Epidermal melanocyte (primary cell): Measurements from ENCODE around the gene TSPAN18.
A peak's percentile ranks its signal among the peaks of the same experiment; 100 is the strongest.

Source experiments
- DNase-seq: peaks from one replicate; pipeline ENCODE4 v3.0.0; 2011; ENCODE audit warnings: low spot score; ENCODE audit not compliant: insufficient read length

Gene TSPAN18

GRCh38 chr11:44886790-44887140, 160.0 kb downstream of the TSPAN18 start:
- DNase-seq = no peak

DNA sequence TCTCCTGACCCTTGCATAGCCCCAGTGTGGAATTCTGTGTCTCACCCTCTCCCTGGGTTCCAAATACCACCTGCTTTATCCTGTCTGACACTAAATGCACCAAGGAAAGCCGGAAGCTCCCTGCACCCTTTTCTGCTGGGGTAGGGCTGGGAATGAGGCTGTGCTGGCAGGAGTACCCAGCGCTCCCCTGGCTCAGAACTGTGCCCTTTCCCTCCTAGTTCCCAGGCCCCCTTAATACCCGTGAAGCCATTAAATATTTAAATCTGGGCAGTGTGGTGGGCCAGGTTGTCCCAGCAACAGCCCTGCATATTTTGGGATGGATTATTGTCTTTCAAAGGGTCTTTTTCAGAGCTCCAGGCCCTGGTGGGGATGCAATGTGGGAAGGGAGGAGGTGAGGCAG, 160.9 kb downstream of the TSPAN18 start:
- no peak for DNase-seq

- DNase-seq = no peak
These were observed 162.5 kb downstream of the TSPAN18 start for GRCh38 chr11:44889266-44889665.

DNA sequence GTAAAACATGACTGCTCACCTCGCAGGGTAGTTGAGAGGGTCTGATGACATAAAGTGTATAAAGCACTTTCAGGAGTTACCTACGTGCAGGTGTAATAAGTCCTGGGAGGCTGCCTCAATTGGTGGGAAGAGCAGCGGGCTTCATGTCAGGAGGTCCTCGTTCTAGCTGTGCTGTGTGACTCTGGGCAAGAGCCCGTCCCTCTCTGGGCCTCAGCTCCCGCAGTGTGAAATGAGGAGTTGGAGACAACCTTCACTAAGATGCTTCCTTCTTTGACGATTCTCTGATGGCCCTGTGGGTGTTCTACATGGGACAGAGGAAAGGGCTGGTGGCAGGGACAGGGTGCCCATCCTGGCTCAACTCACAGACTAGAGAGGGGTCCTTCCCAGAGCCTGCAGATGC, 166.1 kb downstream of the TSPAN18 start:
- no peak for DNase-seq

DNA sequence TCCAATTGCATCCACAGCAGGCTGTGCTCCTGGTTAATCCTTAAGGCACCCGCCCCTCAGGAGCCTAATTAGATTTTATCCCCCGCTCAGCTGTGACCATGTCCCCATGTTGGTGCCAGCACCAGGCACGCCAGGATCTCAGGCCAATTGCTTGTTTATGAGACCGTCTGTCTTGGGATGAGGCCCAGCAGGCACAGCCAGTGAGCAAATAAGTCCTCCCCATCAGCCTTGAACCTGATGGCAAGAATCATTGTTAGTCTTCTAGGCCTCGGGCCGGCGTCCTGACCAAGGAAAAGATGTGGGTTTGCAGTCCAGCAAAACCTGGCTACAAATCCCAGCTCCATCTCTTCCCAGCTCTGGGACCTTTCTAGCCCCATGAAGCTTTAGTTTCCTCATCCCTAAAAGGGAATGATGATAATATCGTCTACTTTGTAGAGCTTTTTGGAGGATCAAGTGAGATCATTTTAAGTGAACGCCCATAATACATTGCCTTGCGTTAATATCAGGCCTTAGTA, 166.6 kb downstream of the TSPAN18 start:
- no peak for DNase-seq

DNA sequence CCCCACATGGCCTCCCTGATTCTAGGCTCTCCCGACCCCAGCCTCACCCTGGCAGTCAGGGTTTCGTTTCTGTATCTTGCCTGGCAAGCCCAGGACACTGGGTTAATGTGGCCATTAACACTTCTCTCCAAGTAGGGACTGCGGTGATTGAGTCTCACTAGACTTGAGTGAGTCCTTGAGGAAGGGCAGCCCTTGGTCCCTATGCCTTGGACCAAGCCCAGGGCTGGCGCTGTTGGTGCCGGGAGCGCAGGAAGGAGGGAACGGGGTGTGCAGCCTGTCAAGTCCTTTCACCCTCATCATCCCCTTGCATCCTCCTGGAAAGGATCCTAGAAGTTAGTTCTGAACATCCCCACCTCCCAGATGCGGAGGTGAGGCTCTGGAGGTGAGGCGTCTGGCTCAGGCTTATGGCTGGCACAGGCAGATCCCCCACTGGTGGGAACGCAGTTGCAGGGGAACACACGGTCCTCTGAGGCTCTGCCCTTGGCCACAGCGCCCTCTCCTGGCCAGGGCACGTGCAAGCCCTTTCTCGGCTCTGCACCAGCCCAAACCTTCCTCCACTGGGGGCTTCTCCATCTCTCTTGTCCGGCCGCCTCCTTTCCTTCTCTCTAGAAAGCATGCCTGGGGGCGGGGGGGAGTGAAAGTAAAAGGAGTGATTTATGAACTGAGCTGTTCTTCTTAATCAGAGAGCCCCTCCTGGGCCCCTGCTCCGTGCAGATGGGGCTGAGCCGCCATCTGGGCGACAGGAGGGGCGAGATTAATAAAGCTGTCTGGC, 167.3 kb downstream of the TSPAN18 start:
- DNase-seq = no peak

DNA sequence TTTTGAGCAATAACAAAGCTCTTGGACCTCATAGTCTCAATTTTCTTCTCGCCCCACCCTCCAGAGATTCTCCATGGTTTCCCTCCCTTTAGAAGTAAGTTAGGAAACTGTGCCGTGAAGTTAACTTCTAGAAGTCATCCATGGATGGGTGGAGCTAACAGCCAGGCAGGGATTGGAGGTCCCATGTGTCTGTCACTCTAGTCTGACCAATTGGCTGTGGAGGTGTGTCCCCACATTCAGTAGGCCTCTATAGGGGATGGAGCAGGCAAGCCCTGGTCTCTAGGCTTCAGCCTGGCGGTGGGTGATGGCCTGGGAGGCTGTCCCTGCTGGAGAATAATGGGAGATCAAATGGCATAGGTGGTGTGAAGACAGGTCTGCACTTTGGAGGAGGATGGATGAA, 173.2 kb downstream of the TSPAN18 start:
- DNase-seq = no peak

GRCh38 chr11:44901120-44901633, 174.4 kb downstream of the TSPAN18 start:
- no peak for DNase-seq

- no peak for DNase-seq
These were observed 175.0 kb downstream of the TSPAN18 start for GRCh38 chr11:44901786-44902185.

DNA sequence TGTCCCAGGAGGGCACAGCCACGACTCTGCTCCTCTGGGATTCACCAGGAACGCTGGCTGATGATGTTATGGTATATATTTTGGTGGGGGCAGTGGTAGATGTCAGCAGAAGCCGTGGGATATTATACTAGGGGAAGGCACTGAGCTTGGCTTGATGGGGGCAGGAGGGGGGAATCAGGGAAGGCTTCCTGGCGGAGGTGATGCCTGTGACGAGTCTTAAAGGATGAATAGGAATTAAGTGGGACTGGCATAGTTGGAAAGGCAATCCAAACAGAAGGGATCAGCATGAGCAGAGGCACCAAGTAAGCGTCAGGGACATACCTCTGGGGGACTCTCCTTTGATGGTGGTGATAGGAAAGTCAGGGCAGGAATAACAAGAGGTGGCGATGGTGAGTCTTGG, 176.3 kb downstream of the TSPAN18 start:
- DNase-seq = no peak

GRCh38 chr11:44903518-44903917, 176.8 kb downstream of the TSPAN18 start:
- no peak for DNase-seq

- DNase-seq = no peak
These were observed 177.7 kb downstream of the TSPAN18 start for GRCh38 chr11:44904261-44905020.

DNA sequence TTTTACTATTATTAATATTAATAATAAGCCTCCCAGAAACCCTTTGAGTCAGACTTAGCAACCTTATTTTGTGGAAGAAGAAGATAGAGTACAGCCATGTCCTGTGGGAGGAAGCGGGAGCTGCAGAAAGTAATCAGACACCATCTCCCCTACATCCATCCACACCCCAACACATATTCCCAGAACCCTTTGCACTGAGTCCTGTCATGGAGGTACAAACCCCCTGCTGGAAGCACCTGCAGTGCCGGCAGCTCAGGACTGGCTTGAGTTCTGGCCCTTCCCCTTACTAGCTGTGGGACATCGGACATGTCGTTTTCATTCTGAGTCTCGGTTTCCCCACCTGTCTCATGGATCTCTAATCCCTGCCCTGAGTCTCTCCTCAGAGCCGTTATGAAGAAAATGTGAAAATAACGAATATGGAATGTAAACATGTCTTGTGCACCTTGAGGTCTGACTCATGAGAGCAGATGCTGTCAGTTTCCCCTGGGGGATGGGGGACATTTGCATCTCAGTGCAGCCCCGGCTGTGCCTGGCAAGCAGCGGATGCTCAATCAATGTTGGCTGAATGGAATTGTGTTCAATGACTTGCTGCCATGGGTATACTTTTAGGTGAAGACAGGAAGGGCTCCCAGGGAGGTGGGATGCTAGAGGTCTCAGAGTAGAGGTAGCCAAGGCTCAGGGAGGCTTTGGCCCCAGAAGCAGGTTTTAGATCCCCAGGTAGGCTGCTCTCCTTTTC, 178.5 kb downstream of the TSPAN18 start:
- DNase-seq = no peak

GRCh38 chr11:44906649-44907048, 179.9 kb downstream of the TSPAN18 start:
- DNase-seq = no peak

DNA sequence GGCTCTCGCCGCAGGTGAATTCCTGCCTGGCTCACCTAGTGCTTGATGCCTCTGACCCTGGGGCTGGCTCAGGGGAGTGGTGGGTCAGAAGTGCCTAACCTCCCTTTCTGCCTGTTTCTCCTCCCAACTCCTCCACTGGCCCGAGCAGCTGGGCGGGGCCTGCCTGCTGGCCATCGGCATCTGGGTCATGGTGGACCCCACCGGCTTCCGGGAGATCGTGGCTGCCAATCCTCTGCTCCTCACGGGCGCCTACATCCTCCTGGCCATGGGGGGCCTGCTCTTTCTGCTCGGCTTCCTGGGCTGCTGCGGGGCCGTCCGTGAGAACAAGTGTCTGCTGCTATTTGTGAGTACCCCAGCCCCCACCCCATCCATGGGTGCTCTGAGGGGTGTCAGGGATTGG, 182.8 kb downstream of the TSPAN18 start:
- no peak for DNase-seq

DNA sequence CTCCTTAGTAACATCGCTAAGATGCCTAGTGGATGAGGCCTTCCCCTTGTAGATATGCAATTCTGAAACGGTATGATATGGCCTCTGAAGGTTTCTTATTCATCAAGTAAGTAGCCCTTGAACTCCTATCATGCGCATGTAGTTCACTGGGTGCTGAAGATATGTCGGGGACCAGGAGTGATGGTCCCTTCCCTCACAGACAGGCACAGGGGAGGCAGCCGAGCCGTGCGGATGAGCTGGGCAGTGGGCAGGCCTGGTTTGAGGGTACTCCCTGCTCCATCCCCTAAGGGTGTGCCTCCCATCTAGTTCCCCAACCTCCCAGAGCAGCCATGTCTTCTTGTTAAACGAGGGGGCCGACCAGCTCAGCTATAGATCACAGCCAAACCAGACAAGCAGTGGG, 183.8 kb downstream of the TSPAN18 start:
- DNase-seq = no peak

- peak; percentile 88 for DNase-seq
These were observed 184.5 kb downstream of the TSPAN18 start for GRCh38 chr11:44911029-44911814.

DNA sequence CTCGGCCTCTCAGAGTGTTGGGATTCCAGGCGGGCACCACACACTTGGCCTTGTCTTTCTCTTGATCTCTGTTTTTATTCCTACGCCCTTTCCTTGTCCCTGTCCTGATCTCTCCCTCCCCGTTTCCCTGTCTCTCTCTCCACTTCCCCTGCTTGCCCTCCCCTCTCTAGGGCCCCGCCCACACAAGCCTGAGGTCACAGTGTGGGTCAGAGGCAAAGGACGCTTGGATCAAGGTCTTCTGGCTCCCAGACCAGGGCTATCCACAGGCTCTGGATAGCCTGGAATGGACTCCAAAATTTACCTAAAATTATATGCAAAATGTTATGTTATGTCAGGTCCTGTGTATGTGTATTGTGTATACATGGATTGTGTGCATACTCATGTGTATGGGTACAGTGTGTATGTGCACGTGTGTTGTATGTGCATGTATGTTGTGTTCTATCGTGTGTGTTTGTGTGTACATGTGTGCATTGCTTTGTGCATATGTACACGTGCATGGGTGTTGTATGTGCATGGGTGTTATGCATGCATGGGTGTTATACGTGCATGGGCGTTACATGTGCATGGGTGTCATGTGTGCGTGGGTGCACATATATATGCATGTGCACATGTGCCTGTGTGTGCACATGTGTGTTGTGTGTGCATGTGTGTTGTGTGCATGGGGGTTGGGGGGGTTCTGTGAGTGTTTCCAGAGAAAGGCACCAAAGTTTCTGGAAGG, 185.7 kb downstream of the TSPAN18 start:
- no peak for DNase-seq

DNA sequence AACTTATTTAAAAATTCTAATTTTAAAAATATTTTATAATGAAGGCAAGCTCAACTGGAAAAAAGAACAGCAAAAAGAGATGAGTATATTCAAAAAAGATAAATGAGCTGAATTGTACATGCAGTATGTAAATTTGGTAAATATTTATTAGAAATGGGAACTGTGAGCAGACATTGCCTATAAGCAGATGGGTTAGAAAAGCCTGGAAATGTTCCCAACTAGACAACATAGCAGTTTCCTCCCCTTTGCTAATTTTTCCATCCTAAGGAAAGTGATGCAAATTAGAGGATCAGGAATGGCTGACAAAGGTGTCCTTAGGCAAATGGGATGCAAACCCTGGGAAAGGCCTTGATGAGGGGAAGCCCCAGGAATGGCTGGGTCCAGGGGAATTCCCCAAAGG, 186.7 kb downstream of the TSPAN18 start:
- no peak for DNase-seq

DNA sequence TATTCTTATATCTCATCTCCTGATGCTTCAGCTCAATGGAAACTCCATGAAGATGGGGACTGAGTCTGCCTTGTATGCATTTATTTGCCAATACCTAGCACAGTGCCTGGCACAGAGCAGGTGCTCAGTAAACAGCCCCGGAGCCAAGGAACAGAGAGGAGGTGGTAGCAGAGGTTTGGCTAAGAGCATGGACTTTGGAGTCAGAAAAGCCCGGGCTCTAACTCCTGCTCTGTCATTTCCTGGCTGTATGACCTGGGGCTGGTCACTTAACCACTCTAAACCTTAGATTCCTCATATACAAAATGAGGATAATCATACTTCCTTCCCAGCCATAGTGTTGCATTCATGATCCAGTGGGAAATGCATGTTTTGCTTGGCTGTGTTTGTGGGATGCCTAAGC, 187.3 kb downstream of the TSPAN18 start:
- DNase-seq = no peak
